Activated CD8-positive, alpha-beta memory T cell treated with anti-CD3 and anti-CD28 coated beads, Interleukin-2, amount 10 ng/mL, durations not matched to agents 7 days and 5 days (primary cell): ENCODE measurements around the gene TCL1B. TPM values are rescaled to one million over a fixed set of nuclear protein-coding genes. Genes with fewer than 3 reads are reported as not detected.

ENCODE experiments used
- ATAC-seq: fragments of 150-1000 bp; cut with Tn5 transposase; one replicate; pipeline ENCODE4 v1.10.0; 2021; ENCODE audit warnings: moderate library complexity
- CTCF ChIA-PET: fragments of 350-600 bp; sonication (Branson Sonifier 250); formaldehyde crosslinking; loops from one replicate; lab custom pipeline; 2021; ENCODE audit warnings: antibody characterized with exemption; lab: Charles Lee
- DNase-seq: peaks from one replicate; pipeline ENCODE4 v3.0.0-alpha.2; 2020
- H3K27ac Mint-ChIP-seq: one replicate; pipeline ENCODE4 v1.8.0; 2021; ENCODE audit warnings: mild to moderate bottlenecking, mixed read lengths
- H3K27me3 Mint-ChIP-seq: one replicate; pipeline ENCODE4 v1.8.0; 2021; ENCODE audit warnings: mixed read lengths
- H3K36me3 Mint-ChIP-seq: one replicate; pipeline ENCODE4 v1.8.0; 2021; ENCODE audit warnings: mild to moderate bottlenecking, mixed read lengths
- H3K4me1 Mint-ChIP-seq: one replicate; pipeline ENCODE4 v1.8.0; 2021; ENCODE audit warnings: mixed read lengths
- H3K4me3 Mint-ChIP-seq: one replicate; pipeline ENCODE4 v1.8.0; 2021; ENCODE audit warnings: mild to moderate bottlenecking, moderate library complexity, mixed read lengths
- H3K9me3 Mint-ChIP-seq: one replicate; pipeline ENCODE4 v1.8.0; 2022; ENCODE audit warnings: low read depth, mixed read lengths
- total RNA-seq, 2 experiments: library from RNA; stranded (reverse); gene quantifications; one replicate each; pipeline ENCODE4 v1.2.3, GENCODE V29; 2021

TCL1B gene
- total RNA-seq, 2 experiments from 2014 or later = not detected

DNA sequence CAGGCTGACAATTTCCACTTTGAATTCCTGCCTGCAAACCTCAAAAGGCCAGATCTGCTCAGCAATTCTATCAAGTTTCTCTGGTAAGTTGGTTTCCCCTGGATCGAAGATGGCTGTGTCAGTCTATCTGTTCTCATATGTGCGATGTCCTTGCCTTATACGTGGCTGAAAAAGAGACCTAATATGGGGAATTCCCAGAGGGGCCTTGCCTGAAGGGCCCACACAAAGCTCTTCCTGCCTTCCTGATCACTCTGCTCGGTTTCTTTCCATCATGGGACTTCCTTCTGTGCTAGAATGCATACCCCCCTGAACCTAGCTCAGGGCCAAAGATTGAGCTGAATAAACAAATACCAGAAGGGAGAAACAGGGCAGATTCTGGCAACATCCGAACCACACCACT, 13.2 kb downstream of the TCL1B start:
- no peaks in the 10 kb centered on the region for H3K4me1 Mint-ChIP-seq
- ATAC-seq (no peak), DNase-seq (no peak)
- CTCF ChIA-PET = no interaction called here
- H3K4me3 Mint-ChIP-seq = no peak overlapping the region
- H3K36me3 Mint-ChIP-seq = no peaks in the 10 kb centered on the region
- H3K27ac Mint-ChIP-seq = no peak overlapping the region
- H3K9me3 Mint-ChIP-seq = no peaks in the 10 kb centered on the region
- peaks cover 52% of the 10 kb centered on the region for H3K27me3 Mint-ChIP-seq

DNA sequence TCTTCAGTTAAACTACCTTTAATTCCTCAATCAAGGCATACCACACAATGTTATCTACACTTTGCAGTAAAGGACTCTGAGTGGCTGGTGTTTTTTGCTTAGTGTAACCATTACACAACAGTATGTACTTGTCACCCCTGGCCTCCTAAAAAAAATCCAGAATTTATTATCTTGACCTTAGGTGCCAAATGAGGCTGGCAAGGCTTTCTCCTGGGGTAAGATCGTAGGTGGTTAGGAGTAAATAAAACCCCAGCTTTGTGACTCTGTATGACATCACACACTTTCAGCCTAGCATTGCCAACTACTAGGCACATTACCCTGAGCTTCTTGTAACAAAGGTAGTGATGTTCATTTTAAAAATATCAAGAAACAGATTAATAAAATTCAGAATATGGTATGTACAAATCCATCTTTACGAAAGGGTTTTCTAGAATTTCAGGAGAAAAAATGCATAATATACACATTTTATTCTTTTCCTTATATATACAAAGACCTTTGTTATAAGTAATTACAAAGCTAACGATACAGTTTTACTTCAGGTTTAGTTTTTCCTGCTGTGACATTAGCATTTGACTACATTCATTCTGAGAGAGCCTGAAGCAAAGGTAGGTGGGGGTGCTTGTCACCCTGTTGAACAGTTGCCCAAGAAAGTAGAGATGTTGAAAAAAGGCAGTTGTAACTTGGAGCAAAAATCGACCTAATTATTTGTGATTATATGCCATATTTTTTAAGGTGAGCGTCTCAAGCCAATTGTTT, 14.2 kb downstream of the TCL1B start:
- no peaks in the 10 kb centered on the region for H3K9me3 Mint-ChIP-seq
- ATAC-seq (no peak), DNase-seq (no peak)
- no peaks in the 10 kb centered on the region for H3K36me3 Mint-ChIP-seq
- CTCF ChIA-PET = no interaction called here
- H3K4me1 Mint-ChIP-seq = no peaks in the 10 kb centered on the region
- H3K27ac Mint-ChIP-seq = no peak overlapping the region
- no peak overlapping the region for H3K4me3 Mint-ChIP-seq
- H3K27me3 Mint-ChIP-seq = peaks cover 59% of the 10 kb centered on the region

DNA sequence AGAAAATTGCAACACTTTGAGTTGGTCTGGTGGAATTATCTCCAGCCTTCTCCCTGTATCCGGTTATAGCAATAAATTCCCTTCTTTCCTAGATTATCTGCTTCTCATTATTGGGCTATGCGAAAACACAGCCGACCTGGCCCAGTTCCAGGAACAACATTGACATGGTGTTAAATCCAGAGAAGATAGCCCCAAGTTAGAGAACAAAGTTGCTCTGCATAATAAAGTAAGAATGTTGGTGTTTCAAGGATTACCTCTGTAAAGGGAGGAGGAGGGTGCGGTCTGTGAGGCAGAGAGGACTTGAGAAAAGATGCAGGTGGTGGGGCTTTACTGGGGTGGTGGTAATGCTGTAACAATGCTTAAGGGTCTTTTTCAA, 15.6 kb downstream of the TCL1B start:
- DNase-seq = no peak
- H3K36me3 Mint-ChIP-seq = no peaks in the 10 kb centered on the region
- no peak overlapping the region for H3K4me3 Mint-ChIP-seq
- H3K27ac Mint-ChIP-seq = no peak overlapping the region
- no peak for ATAC-seq
- no peaks in the 10 kb centered on the region for H3K4me1 Mint-ChIP-seq
- CTCF ChIA-PET = no interaction called here
- H3K27me3 Mint-ChIP-seq = peaks cover 60% of the 10 kb centered on the region
- no peaks in the 10 kb centered on the region for H3K9me3 Mint-ChIP-seq

DNA sequence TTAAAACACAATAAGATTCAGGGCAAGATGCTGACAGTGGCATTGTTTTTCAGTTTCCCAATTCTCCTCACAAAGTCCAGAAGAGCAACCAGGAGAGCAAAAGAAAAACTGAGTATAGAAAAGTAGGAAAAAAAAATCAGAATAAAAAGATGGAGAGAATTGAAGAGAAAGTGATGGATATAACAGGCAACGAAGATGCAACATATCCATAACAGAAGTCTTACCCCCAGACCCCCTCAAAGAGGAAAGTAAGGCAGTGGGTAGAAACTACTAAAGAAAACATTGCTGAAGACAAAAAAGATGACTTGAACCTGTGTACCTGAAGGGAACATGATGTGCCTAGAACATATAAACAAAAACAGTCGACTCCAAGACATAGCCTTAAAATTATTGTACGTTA, 17.1 kb downstream of the TCL1B start:
- no peak for ATAC-seq
- H3K9me3 Mint-ChIP-seq = no peaks in the 10 kb centered on the region
- no peaks in the 10 kb centered on the region for H3K4me1 Mint-ChIP-seq
- no peak overlapping the region for H3K4me3 Mint-ChIP-seq
- H3K36me3 Mint-ChIP-seq = no peaks in the 10 kb centered on the region
- H3K27ac Mint-ChIP-seq = no peak overlapping the region
- DNase-seq = no peak
- peaks cover 59% of the 10 kb centered on the region for H3K27me3 Mint-ChIP-seq
- CTCF ChIA-PET = no interaction called here

DNA sequence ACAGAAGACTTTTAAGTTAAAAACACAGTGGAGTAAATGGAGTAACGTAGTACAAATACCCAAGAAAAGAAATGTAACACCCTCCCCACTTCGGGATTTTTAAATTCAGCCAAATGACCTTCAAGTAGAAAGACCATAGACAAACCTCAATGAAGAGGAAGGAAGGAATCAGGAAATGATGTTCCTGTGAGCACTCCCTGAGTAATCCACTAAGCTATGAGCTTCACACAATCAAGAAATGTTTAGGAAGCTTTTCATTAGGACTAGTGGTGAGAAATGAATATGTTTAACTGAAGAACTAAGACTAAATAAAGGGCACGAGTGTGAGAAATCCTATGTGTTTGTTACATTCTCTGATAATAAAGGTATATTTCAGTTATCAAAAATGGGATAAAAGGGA, 17.6 kb downstream of the TCL1B start:
- Mint-ChIP-seq H3K27ac (no peak overlapping the region), H3K4me1 (no peaks in the 10 kb centered on the region), H3K4me3 (no peak overlapping the region), H3K9me3 (no peaks in the 10 kb centered on the region), H3K36me3 (no peaks in the 10 kb centered on the region), H3K27me3 (peaks cover 58% of the 10 kb centered on the region)
- ATAC-seq (no peak), DNase-seq (no peak)
- CTCF ChIA-PET = no interaction called here

DNA sequence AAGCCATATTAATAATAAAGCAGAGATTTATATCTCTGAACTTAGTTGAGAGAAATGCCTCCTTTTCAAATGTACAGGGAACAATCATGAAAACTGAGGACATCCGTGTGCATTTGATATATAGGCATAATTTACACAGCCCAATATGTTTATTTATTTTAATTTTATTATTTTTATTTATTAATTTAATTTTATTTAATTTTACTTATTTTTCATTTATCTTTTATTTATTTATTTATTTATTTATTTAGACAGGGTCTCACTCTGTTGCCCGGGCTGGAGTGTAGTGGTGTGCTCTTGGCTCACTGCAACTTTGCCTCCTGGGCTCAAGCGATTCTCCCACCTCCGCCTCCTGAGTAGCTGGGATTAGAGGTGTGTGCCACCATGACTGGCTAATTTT, 19.3 kb downstream of the TCL1B start:
- peaks cover 43% of the 10 kb centered on the region for H3K27me3 Mint-ChIP-seq
- H3K9me3 Mint-ChIP-seq = no peaks in the 10 kb centered on the region
- H3K4me1 Mint-ChIP-seq = no peaks in the 10 kb centered on the region
- no peak overlapping the region for H3K27ac Mint-ChIP-seq
- H3K36me3 Mint-ChIP-seq = no peaks in the 10 kb centered on the region
- DNase-seq (no peak), ATAC-seq (no peak)
- H3K4me3 Mint-ChIP-seq = no peak overlapping the region
- CTCF ChIA-PET = no interaction called here

DNA sequence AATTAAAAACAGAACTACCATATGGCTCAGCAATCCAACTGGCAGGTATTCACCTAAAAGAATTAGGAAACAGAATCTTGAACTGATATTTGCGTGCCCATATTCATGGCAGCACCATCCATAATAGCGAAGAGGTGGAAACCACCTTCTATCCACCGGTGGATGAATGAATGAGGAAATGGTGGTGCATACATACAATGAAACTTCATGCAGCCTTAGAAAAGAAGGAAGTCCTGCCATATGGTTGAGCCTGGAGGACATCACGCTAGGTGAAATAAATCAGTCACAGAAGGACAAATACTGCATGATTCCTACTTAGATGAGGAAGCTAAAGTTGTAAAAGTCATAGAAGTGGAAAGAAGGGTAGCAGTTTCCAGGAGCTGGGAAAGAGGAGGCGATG, 21.1 kb downstream of the TCL1B start:
- no peak overlapping the region for H3K27ac Mint-ChIP-seq
- no peaks in the 10 kb centered on the region for H3K36me3 Mint-ChIP-seq
- ATAC-seq (no peak), DNase-seq (no peak)
- CTCF ChIA-PET = no interaction called here
- no peak overlapping the region for H3K4me3 Mint-ChIP-seq
- H3K27me3 Mint-ChIP-seq = peaks cover 36% of the 10 kb centered on the region
- no peaks in the 10 kb centered on the region for H3K4me1 Mint-ChIP-seq
- H3K9me3 Mint-ChIP-seq = no peaks in the 10 kb centered on the region

DNA sequence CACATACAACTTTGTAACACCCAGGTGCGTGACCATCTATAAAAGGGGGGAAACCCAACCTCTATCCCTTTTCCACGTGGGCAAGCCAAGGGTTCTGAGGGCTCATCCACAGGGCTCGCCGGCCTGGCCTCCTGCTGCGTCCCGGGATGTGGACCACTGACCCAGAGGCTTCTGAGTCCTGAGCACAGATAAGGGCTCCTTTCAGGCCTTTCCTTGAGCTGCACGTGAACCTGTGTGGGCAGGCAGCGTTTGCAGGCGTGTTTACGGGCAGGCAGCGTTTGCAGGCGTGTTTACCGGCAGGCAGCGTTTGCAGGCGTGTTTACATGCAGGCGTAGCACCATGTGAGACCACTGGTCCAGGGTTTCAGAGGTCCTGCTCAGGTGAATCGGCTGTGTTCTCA, 23.9 kb downstream of the TCL1B start:
- no peak for ATAC-seq
- no peak for DNase-seq
- CTCF ChIA-PET = no interaction called here
- peaks cover 27% of the 10 kb centered on the region for H3K27me3 Mint-ChIP-seq
- H3K4me1 Mint-ChIP-seq = no peaks in the 10 kb centered on the region
- no peaks in the 10 kb centered on the region for H3K36me3 Mint-ChIP-seq
- H3K9me3 Mint-ChIP-seq = no peaks in the 10 kb centered on the region
- H3K4me3 Mint-ChIP-seq = no peak overlapping the region
- H3K27ac Mint-ChIP-seq = no peak overlapping the region

DNA sequence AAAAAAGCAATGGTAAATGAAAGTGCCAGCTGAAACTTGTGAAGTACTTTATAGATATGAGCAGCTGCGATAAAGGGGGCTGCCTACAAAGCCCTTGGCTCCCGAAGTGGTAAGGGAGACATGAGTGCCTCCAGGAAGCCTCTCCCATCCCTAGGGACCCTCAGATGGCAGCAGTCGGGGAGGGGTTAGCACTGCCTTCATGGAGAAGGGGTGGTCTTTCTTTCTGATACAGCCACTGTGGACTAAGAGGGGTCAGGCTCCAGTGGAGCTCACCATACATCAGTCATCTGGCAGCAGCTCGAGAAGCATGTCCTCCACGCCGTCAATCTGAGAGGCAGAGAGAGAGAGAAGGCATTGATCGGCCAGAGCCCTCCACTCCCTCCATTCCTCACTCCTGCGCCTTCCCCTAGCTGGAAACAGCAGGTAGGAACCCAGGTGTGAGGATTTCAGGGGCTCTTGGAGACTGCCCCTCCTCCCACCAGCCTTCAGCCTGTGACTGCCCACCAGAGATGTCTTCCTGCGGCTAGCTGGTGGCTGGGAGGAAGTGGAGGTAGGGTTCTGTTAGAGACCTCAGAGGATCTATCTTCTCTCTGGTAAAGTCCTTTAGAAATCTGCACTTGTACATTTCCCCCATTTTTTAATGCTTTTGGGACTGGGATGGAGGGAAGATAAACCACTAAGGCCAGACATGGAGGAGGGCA, 25.4 kb downstream of the TCL1B start:
- H3K4me3 Mint-ChIP-seq = no peak overlapping the region
- H3K27me3 Mint-ChIP-seq = peaks cover 27% of the 10 kb centered on the region
- H3K36me3 Mint-ChIP-seq = no peaks in the 10 kb centered on the region
- CTCF ChIA-PET = no interaction called here
- no peak overlapping the region for H3K27ac Mint-ChIP-seq
- H3K9me3 Mint-ChIP-seq = no peaks in the 10 kb centered on the region
- ATAC-seq (no peak), DNase-seq (no peak)
- H3K4me1 Mint-ChIP-seq = no peaks in the 10 kb centered on the region

DNA sequence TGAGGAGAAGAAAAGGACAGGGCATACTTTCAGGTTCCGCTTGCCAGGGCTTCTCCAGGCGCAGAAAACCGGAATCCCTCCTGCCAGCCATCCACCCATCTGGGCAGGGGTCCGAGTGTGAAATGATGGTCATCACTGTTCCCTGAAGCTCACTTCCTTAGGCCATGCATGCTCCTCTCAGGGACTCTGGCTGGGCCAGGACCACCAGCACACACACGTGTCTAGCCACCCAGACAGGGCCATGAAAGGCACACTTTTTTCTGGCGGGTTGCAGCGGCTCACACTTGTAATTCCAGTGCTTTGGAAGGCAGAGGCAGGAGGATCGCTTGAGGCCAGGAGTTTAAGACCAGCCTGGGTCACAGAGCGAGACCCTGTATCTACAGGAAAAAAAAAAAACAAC, 26.2 kb downstream of the TCL1B start:
- peaks cover 21% of the 10 kb centered on the region for H3K27me3 Mint-ChIP-seq
- ATAC-seq (no peak), DNase-seq (no peak)
- H3K36me3 Mint-ChIP-seq = no peaks in the 10 kb centered on the region
- H3K4me1 Mint-ChIP-seq = no peaks in the 10 kb centered on the region
- H3K4me3 Mint-ChIP-seq = no peak overlapping the region
- CTCF ChIA-PET = no interaction called here
- no peaks in the 10 kb centered on the region for H3K9me3 Mint-ChIP-seq
- no peak overlapping the region for H3K27ac Mint-ChIP-seq

DNA sequence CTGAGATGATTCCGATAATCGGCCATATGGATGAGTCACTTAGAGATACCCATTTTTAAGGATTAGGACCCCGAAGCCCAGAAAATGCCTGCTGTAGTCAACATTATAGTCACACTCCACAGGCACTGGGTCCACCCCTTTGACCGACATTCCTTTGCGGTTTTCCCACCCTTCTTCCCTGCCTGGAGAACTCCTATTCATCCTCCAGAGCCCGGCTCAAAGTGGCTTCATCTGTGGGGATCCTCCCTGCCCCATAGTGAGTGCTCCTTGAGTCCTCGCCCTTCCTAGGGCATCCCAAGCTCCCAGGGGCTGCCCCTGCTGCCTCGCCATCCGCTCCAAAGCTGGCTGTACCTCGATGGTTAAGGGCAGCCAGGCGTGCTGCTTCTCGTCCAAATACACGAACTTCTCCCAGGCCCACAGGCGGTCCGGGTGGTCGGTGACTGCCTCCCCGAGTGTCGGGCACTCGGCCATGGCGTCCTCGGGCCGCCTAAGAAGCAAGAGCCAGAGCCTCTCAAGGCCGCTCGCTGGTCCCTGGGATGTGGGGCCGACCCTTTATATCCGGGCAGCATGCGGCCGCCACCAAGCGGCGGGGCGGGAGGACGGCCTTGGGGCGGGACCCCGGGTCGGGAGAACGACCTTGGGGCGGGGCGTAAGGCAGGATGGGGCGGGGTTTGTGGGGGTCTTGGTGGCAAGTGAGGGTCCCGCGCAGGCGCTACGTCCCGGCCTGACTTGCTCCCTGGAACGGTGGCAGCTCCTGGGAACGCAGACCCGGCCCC, 27.6 kb downstream of the TCL1B start, which contains the start of gene TCL1A:
Gene TCL1A (minus strand): TSS at position 530 of the 776 bp plus-strand sequence. CDS start 59 bp downstream, at position 471.
- Mint-ChIP-seq H3K4me1 (no peaks in the 10 kb centered on the region), H3K36me3 (no peaks in the 10 kb centered on the region), H3K4me3 (no peak within 1 kb of the TSS), H3K27ac (no peak within 1 kb of the TSS), H3K27me3 (peaks cover 29% of the 10 kb centered on the region), H3K9me3 (no peaks in the 10 kb centered on the region)
- DNase-seq = no peak
- ATAC-seq = no peak
- CTCF ChIA-PET = no interaction called here

DNA sequence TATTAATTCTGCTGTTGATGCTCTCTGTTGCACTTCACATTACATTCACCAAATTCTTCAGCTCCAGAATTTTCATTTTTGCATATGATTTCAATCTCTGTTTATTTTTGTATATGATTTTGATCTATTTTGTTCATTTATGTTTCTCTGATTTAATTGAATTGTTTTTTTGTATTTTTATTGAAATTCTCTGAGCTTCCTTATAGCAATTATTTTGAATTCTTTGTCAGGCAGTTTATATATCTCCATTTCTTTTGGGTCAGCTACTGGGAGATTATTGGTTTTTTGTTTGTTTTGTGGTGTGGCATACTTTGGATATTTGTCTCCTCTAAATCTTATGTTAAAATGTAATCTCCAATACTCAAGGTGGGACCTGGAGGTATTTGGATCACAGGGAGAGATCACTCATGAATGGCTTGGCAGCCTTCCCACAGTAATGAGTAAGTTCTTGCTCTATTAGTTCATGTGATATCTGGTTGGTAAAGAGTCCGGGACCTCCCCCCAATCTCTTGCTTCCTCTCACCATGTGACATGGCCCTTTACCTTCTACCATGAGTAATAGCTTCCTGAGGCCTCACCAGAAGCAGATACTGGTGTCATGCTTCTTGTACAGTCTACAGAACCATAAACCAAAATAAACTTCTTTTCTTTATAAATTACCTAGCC, 36.4 kb downstream of the TCL1B start:
- H3K4me1 Mint-ChIP-seq = no peaks in the 10 kb centered on the region
- peaks cover 2% of the 10 kb centered on the region for H3K9me3 Mint-ChIP-seq
- H3K36me3 Mint-ChIP-seq = no peaks in the 10 kb centered on the region
- H3K27ac Mint-ChIP-seq = no peak overlapping the region
- DNase-seq (no peak), ATAC-seq (no peak)
- CTCF ChIA-PET = no interaction called here
- no peak overlapping the region for H3K4me3 Mint-ChIP-seq
- H3K27me3 Mint-ChIP-seq = peaks cover 31% of the 10 kb centered on the region

DNA sequence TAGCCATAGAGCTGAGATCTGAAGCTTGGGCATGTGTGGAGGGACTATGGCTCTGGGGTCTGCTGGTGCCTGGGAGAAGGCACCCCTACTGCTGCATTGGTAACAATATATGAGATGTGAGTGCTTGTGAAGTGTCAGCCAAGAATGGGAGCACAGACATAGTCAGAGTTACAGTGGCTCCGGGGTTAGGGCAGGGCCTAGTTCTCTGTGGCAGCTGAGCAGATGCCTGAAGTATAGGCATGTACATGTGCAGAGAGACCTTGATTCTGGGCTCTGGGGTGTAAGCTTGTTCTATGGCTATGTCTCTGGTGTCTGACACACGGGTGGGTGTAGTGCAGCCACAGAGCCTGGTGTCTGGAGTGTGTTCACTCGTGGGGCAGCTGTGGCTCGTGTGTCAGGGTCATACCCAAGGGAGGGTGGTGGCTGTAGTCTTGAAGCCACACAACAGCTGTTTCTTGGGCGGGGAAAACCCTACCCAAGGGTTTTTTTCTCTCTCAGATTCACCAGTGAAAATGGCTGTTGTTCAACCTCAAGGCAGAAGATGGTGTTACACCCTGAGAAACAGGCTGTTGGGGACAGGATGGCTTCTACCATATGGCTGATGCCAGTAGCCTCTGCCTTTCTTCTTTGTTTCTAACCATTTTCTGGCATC, 39.6 kb downstream of the TCL1B start:
- H3K9me3 Mint-ChIP-seq = peaks cover 2% of the 10 kb centered on the region
- no peaks in the 10 kb centered on the region for H3K36me3 Mint-ChIP-seq
- ATAC-seq = no peak
- no peak overlapping the region for H3K4me3 Mint-ChIP-seq
- peaks cover 18% of the 10 kb centered on the region for H3K27me3 Mint-ChIP-seq
- no peak for DNase-seq
- H3K27ac Mint-ChIP-seq = no peak overlapping the region
- CTCF ChIA-PET = no interaction called here
- H3K4me1 Mint-ChIP-seq = peaks cover 13% of the 10 kb centered on the region
